ENCODE data around the gene METTL23.

Gene METTL23

GRCh38 chr17:76748657-76749056 is 22.0 kb downstream of the METTL23 start:
- no peak for DNase-seq
- intact Hi-C loops (cut with DNase I) = no loop called here

GRCh38 chr17:76751416-76751993 is 24.9 kb downstream of the METTL23 start:
- intact Hi-C loops (cut with DNase I) = no loop called here
- no peak for DNase-seq

GRCh38 chr17:76752006-76752405 is 25.4 kb downstream of the METTL23 start:
- no peak for DNase-seq
- intact Hi-C loops (cut with DNase I) = no loop called here

GRCh38 chr17:76753061-76753961 is 26.7 kb downstream of the METTL23 start:
- intact Hi-C loops (cut with DNase I) = no loop called here
- DNase-seq = no peak

- intact Hi-C loops (cut with DNase I) = no loop called here
- DNase-seq = no peak
Observed at GRCh38 chr17:76755285-76755684, 28.6 kb downstream of the METTL23 start.

- no peak for DNase-seq
- intact Hi-C loops (cut with DNase I) = no loop called here
Observed at GRCh38 chr17:76757256-76757655, 30.6 kb downstream of the METTL23 start.

- no peak for DNase-seq
- intact Hi-C loops (cut with DNase I) = no loop called here
Observed at GRCh38 chr17:76758570-76758969, 31.9 kb downstream of the METTL23 start.

GRCh38 chr17:76772842-76773525 is 46.3 kb downstream of the METTL23 start:
- DNase-seq = no peak
- intact Hi-C loops (cut with DNase I) = no loop called here

GRCh38 chr17:76775021-76775600 is 48.5 kb downstream of the METTL23 start:
- intact Hi-C loops (cut with DNase I) = no loop called here
- no peak for DNase-seq

GRCh38 chr17:76781056-76781982 is 54.7 kb downstream of the METTL23 start:
- DNase-seq = no peak
- intact Hi-C loops (cut with DNase I) = no loop called here

GRCh38 chr17:76783146-76783545 is 56.5 kb downstream of the METTL23 start:
- DNase-seq = no peak
- intact Hi-C loops (cut with DNase I) = no loop called here

All from posterior cingulate gyrus (tissue), 11 donors.